Cerebellar cortex (tissue), 1 donor: ENCODE measurements around the gene GPR146.

Source experiments
- DNase-seq: peaks from one replicate; pipeline ENCODE4 v3.0.0-alpha.2; 2015; ENCODE audit warnings: low spot score

GPR146 gene

DNA sequence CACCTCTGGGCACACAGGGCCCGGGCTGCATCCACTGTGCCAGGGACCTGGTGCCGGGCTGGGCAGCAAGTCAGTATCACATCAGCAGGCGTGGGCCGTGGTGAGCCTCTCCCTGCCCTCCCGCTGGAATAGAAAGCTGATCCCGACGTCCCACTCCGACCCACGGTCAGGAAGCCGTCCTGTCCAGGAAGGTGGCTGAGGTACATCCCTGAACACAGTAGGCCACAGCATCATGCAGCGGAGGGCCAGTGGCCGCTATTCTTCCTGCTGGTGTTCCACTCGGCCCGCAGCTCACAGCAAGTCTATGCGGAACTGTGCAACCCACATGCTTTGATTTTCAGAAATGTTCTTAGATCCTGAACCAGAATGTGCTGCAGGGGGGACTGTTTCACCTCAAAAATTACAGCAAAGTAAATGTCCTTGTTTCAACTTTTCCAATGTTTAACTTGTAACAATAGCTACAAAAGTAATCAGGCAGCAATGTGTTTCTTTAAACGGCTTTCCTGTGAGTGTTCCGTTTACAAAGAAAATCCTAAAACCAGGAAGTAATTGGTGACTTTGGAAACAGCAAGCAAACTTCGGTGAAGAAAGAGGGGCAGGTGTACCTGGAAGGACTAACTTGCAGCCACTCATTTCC, 676 bp upstream of the GPR146 start:
- no peak for DNase-seq

DNA sequence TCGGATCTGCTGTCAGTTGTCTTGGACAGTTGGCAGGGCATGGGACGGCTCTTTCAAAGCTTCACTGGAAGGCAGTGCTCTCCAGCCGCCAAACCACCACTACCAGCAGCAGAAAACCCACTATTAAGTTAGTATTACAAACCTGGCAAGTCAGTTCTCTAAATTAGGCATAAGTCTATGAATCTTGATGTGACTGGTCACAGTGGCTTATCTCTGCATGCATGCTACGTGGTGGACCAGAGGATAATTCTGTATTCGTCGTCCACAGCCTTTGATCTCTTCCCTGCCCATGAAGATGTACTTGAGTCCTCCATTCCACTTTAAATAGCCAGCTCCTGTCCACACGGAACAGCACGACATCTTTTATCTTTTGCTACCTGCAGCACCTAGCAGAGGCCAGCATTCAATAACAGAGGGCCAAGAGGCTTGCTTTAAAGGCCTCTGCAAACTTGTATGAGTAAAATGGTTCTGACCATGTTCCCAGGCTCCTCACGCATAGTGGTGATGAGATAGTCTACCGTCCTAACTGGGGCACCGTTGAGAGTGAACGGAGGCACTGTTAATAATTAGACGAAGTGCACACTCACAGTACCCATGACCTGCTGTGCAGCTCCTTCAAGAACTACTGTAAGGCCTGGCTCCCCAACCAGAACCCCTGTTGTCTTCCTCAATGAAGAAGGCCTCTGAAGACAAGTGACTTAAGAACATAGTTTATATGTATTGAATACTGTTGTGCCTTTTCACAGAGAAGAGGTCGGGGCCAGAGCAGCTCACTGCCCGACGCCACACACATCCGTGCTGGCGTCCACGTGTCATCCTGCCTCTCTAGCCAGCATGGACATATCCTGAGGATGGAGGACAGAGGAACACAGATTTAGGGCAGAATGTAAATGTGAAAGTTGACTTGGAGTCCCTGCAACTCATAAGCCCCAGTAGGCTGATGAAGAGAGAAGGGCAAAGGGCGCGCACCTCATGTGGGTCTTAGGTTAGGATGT, 1.0 kb downstream of the GPR146 start:
- no peak for DNase-seq

DNA sequence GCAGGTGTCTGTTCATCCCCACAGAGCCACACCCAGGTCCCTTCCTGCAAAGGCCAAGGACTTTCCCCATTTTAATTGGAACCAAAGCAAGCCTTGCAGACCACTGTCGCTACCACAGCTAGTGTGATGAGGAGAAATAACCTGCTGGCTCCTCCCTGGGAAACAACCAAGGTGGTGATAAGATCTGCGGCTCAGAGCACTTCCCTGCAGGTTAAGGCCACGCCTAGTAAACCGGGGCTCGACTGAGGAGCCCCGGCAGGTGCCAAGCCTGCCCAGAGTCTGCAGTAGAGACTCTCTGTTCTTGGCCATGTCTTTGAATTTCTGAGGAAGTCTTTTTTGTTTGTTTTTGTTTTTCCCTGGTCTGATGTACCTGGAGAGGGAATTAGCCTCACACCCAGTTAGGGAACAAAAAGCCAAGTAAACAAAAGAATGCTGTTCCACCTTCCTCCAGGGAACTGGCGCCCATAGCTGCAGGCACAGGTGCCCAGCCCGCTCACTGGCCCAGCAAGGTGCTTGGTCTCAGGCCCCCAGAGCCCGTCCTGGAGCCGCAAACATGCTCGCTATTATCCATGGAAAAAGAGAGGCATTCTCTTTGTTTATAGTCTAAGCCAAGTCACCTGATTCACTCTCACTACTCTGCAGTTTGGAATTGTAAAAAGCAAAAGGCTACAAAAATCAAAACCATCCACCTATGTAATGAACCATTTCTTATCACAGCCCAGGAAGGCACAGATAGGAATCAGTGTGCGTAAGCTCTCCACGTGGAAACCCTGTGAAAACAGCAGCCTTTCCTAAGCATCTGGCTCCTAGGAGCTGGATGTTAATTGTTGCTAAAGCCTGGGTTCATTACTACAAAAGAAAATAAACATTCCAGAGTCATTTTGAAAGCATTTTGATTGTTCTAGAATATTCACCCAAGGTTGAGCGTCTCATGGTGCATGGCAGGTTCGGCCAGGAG, 2.7 kb downstream of the GPR146 start:
- DNase-seq = no peak

DNA sequence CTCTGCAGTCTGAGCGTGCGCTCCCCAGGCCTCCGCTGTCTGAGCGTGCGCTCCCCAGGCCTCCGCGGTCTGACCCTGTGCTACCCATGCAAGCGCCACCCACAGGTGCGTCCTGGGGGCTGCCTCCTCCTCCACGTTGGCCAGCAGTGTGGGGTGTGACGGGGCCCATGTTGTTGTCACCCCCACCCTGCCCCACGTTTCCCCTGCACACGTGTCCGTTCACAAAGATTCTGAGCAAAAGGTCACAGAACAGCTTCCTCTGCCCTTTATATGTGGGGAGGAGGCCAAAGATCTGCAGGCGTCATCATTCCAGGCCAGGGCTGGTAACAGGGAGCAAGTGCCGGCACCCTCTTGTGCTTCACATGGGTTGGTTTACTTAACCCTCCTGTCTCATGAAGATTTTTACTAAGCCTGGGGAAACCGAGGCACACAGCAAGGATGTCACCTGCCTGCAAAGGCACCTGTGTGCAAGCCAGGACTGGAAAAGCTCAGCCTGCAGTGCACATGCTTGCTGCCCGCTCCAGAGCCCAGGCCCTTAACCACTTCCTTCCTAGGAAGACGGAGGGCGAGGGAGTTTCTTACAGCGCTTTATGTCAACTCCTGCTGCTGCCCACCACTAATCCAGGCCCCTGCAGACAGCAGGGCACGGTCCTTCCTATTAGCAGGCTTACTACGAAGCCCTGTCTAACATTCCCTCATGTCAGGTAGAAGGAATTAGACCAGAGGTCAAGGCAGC, 4.8 kb downstream of the GPR146 start:
- DNase-seq = no peak

DNA sequence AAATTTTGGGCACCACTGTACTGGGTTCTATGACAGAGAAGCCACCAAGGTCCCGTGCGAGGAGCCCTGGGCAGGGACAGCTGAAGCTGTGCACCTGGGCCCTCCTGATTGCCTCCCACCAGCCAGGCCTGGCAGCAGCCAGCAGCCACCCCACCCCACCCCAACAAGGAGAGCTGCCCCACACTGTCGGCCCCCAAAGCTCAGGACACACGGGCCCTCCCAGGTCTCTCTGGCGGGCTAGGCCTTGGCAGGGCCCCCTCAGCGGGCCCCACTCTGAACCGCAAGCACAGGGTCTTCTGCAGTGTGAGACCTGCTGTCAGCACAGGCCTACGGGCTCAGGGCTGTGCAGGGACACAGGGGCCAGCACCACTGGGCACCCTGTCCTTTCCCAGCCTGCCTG, 5.5 kb downstream of the GPR146 start:
- no peak for DNase-seq

DNA sequence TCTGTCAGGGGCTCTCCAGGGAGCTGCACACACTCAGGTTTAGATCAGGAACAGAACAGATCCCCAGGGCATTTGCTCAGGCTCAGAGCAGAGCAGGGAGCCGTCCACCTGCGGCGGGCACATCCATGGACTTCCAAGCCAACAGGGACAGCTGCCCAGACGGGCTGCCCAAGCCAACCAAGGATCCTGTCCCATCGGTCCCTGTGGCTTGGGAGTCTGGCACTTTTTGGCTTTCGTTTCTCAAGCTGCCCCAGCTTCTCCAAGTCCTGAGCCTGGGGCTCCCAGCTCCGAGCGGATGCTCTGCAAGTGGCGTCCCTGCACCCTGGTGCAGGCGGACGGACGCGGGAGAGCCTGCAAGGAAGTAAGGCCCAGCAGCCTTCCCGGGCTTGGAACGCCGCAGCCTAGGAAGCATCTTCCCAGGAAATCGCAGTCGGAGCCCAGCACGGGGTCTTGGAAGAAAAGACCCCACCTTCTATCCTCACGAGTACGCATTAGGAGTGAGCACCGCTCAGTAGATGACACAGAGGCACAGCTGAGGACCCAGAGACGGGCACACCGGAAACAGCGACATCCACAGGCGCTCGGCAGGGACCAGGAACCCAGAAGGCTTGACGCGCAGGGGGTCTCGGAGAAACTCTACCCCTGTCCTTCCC, 6.0 kb downstream of the GPR146 start:
- peak; percentile 73 for DNase-seq

DNA sequence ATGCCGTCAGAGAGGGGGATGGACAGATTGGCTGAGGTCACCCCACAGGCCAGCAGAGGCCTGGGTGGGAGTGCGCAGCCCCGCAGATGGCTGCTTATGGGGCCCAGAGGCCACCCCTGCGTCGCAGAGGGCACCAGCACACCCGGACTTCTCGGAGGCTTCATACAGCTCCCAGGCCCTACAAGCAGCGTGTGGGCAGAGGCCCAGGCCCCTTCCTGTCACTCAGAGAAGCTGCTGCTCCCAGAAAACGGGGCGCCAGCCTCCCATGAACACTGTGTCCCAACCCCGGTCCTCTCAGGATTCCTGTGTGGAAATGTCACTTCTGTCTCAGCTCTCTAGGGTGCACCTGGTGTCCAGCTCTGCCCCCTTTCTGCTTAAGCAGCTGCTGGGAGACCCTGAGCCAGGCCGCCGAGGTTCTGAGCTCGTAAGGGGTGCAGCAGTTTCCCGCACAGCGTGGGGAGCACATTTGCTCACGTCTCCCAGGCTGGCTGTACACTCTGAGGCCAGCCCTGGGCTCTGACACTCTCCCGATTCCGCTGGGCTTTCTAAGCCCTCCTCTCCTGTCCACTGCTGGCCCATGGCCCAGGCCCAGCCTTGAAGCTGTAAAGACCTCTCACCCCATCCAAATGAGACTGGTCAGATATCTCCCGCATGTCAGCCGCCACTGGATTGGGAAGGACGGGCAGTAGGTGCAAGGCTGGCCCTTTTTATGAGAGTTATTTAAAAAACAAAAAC, 6.8 kb downstream of the GPR146 start:
- DNase-seq = no peak

DNA sequence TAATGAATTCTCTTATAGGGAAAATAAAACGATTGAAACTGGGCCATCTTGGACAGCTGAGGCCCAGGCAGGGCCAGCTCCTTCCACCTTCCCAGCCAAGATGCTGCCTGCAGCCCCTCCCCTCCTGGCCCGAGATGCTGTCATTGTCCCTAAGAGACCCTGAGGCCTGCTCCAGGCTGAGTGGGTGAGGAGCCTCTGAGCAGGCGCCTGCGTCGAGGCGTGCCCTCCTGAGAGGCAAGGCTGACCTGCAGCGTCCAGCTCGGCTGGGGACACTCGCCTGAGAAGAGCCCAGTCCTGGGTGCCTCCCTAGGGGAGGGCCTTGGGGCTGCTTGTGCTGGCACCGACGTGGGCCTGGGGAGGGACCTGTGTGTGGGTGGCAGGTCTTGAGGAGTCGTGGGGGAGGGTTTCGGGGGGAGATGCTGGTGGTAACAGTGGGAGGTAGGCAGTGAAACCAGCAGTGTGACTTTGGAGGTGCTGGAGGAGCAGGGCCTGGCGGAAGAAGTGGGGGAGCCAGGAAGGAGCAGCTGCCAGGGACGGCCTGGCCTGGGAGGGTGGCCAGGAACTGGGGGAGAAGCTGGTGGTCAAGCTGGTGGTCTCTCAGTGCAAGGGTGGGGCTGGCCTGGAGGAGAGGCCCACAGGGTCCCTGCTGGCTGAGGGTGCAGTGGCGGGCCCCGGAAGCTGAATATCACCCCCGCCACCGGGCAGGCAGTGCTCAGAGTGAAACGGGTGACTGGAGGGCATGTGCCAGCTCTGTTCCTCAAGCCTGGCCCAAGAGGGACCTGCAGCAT, 7.9 kb downstream of the GPR146 start:
- DNase-seq = peak; percentile 81

DNA sequence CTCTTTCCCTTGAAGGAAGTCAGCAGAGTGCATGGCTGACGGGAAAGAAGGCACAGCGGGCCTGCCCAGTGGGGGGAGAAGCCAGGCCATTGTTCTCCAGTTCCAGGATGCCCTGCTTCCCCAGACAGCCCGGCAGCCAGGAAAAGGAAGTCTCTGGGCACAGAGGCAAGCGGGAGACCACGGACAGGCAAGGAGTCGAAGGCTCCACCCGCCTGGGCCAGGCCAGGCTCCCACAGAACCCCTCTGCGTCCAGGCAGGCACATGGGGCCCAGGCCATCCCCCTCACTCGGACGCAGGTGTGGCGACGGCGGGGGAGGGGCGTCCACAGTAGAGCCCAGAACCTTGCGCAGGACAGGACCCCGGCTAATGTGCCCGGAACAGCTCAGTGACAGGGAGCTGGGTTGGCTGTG, 8.7 kb downstream of the GPR146 start:
- peak; percentile 41 for DNase-seq

DNA sequence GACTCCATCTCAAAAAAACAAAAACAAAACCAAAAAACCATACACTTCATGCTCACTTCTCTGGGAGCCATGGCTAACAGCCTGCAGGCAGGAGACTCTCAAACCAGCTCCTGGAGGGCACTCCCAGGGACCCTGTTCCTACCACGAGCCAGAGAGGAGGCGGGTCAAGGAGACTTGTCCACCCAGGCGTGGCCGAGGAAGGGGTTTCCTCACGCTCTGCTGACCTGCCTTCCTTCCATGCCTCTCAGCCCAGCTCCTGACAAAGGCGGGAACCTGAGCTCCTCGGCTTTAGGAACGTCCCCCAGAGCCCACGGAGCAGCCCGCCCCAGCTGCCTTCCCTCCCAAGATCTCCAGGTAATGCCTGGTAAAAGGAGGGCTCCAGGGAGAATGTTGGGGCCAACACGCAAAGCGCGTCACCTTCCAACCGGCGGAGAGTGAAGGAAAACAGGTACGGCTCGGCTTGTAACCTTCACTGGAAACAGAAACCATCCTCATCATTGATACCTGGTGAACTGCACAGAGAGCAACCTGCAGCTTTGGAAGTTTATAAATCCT, 9.5 kb downstream of the GPR146 start:
- DNase-seq = no peak

DNA sequence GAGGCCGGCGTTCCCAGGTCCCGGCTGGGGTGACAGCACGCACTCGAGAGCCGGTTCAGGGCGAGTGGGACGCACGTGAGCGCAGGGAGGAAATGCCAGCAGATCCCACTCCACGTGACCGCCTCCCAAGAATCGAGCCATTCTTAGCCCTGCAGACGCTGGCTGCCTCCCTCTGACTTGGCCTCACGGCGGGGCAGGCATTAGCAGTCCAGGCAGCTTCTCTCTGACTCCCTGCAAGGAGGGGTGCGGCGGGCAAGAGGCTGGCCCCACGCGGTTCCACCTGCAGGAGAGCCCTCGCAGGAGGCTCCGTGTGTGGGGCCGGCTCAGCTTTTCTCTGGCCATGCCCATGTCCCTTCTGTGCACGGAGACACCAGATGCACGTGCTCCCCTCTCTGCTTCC, 10.1 kb downstream of the GPR146 start:
- DNase-seq = no peak

DNA sequence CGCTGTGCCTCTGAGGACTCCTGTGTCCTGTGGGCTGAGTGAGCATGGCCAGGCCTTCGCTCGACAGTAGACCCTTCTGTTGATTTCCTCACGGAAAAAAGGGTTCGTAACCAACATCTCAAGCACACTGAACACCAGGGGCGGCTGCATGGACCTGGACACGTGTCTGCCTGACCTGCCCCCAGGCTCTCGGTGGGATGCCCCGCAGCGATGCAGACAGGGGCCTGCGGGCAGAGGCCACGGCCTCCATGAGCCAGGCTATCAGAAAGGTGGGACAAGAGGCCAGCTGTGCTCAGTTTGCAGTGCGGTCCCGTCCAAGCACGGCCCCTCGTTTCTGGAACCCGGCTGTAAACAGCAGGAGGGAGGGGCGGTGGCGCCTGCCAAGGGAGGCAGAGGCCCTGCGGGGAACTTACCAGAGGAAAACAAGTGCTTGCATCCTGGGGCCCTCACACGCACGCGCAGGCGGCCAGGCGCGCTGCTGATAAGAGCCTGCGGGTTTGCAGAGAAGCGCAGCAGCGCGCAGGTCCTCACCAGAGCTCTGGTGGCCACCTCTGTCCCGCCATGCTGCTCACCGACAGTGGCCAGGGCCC, 10.6 kb downstream of the GPR146 start:
- peak; percentile 62 for DNase-seq

DNA sequence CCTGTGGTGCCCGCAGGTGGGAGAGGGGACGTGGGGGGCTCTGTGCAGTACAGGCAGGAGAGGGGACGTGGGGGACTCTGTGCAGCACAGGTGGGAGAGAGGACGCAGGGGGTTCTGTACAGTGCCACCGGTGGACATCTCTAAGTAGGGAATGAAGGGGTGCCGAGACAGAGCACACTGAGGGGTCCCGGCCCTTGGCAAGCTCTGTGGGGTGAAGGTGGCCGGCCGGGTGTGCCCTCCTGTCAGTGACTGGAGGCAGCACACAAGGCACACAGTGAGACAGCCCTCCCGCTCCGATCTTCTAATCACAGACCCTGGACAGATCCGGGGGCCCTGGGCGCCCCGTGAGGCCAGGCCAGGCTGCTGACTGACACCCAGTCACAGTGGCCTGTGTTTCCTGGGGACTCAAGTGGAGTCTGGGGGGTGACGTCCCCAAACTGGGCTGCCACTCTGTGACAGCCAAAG, 11.2 kb downstream of the GPR146 start:
- DNase-seq = no peak

DNA sequence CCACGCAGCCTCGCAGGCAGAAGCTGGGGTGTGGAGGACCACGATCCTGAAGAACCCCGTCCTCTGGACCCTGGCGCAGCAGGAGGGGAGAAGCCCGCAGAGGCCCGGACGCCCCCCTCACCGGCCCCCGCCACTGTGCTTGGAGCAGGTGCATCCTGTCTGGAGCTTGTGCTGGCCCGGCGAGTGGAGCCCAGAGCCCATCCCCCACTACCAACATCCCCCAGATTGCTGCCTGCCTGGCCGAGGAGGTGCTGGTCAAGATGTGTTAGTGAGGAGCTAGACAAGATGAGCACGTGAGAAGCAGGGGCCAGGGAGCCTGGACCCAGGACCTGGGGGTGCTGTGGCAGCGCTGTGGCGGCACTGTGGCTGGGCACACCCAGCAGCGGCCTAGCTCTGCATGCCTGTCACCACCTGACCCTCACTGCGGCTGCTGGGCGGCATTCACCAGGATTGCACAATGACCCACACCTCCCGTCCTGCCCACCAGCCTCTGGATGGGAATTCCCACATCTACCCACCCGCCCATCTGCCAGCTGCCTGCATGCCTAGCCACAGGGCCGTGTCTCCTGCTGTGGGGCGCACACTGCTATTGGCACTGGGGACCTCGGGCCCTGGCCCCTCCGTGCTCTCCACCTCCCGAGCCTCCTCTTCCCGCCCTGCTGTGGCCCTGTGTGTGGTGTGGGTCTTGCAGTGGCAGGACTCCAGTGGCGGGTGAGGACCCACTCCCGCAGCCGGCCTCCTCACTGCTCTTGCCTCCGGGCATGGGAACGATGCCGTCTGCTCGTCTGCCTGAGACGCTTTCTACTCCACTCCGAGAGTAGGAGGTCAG, 11.8 kb downstream of the GPR146 start:
- no peak for DNase-seq

DNA sequence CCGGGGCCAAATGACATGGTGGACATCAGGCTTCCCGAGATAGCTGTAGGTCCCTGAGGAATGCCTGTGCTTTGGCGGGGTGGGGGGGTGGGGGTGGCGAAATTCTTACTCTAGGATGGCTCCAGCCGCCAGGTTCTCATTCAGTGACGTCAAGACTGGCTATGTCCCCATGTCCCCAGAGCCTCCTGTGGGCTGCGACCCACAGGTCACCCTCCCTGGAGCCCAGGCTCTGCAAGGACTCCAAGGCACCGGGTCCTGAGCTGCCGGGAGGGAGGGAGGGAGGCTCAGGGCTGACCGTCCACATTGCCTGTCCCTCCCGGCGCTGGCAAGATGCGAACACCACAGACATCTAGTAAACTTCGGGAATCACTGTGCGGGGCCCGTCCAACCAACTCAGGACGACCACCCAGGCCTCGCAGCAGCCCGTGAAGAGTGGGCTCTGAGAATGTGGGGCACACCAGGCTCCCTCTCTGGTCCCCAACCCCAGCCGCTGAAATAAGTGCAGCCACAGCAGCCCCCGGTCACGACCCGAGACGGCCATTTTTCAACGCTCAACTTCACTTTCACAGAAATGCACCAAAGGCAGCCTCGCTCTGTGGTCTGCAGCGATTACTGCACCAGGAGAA, 12.6 kb downstream of the GPR146 start:
- DNase-seq = no peak

DNA sequence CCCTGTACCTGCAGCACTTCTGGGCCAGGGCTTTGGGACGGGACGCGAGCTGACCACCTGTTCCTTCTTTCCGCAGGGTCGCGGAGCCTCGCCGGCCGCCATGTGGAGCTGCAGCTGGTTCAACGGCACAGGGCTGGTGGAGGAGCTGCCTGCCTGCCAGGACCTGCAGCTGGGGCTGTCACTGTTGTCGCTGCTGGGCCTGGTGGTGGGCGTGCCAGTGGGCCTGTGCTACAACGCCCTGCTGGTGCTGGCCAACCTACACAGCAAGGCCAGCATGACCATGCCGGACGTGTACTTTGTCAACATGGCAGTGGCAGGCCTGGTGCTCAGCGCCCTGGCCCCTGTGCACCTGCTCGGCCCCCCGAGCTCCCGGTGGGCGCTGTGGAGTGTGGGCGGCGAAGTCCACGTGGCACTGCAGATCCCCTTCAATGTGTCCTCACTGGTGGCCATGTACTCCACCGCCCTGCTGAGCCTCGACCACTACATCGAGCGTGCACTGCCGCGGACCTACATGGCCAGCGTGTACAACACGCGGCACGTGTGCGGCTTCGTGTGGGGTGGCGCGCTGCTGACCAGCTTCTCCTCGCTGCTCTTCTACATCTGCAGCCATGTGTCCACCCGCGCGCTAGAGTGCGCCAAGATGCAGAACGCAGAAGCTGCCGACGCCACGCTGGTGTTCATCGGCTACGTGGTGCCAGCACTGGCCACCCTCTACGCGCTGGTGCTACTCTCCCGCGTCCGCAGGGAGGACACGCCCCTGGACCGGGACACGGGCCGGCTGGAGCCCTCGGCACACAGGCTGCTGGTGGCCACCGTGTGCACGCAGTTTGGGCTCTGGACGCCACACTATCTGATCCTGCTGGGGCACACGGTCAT, 13.3 kb downstream of the GPR146 start:
- no peak for DNase-seq
